Stimulated activated CD8-positive, alpha-beta memory T cell treated with anti-CD3 and anti-CD28 coated beads, Interleukin-12 subunit alpha, Interleukin-12 subunit beta, amount 100 ng/mL, for 24 hours (primary cell): ENCODE results near the gene SHROOM1.

Source experiments
- DNase-seq: peaks from one replicate; pipeline ENCODE4 v3.0.0-alpha.2; 2020; ENCODE audit errors: extremely low read depth

Gene SHROOM1

GRCh38 chr5:132776938-132777208 is 53.6 kb downstream of the SHROOM1 start:
- DNase-seq, result no peak

DNA sequence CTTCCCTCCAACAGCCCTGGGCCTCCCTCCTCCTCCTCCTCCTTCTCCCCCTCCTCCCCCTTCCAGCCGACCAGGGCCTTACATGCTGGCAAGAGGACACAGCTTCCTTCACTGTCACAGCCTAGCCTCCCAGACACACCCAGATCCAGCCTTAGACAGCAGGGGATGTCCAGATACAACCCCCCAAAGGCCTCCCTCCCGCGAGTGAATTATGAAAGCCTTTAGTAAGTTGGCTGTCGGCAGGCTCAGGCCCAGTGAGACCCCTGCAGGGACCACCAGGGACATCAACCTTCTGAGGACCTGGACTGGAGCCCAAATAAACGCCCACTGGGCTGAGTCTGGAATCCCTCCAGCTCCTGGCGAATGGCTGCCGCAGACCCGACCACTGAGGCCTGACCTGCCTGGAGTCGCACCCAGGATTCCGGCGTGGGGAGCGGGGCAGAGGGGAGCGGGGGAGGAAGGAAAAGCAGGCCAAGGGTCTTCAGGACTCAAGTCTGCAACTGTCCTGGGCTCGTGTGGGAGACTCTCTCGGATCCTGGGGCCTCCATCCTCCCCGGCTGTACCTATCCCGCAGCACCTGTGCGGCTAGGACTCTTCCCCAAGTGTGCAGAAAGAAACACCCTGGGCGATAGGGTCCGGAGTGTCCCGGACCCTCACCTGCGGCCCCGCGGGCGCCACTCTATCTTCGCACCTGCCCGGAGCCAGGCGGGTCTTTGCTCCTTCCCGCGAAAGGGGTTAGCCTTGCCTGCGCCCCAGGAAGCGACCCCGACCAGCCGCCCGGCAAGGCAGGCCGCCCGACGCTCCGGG is 54.1 kb downstream of the SHROOM1 start:
- DNase-seq, result no peak

DNA sequence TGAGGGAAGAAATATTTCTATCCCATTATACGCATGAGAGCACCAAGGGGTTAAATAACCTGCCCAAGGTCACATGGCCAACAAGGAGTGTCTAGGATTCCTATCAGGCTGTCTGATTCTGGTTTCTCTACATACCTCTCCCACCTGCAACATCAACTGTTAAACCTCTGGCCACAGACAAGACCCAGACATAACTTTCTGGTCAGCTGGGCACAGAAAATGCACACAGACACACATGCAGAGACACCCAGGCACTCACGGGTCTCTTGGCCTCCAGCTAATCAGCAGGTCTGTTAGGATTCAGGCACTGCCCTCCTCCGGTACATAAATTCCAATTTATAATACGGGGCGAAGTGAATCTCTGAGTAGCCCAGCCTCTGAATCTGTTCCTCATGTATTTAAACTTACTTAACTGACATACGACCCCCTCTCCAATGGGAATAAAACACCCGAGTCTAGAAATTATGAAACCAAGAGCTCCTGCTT is 54.9 kb downstream of the SHROOM1 start:
- DNase-seq, result no peak

DNA sequence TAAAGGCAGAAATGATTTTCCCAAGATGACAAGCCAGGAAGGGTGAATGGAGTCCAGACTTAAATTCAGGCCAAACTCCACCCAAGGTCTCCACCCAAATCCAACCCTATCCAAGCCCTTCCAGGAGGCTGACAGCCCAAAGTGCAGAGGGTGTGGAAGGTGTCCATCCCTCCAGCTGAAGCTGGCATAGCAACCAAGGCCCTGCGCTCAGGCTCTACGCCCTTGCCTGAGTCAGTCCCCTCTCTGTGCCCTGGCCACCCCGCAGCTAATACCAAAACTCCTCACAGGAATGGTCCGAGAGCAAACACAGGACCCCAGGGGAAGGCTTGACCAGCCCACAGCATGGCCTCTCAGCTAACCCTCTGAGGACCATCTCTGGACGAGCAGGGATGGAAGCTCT is 55.6 kb downstream of the SHROOM1 start:
- no peak for DNase-seq

GRCh38 chr5:132774406-132774805 is 56.0 kb downstream of the SHROOM1 start:
- no peak for DNase-seq

- no peak for DNase-seq
These were observed 56.7 kb downstream of the SHROOM1 start for GRCh38 chr5:132773601-132774355.

DNA sequence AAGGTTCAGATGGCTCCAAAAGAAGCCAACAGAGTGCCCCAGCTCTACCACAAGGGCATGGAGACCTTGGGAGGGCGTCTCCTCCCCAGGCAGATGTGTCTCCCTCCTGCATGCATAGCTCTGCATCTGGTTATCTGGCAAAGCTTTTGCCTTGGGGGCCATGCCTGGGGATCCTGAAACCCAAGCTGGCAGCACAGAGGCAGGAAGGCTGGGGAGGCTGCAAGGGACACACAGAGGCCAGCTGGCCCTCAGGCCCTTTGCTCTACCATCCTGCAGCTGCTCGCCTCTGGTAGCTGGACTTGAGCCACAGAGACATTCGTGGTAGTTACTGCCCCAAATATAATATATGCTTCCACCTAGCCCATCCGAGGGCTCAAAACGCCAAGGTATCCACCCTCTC is 57.3 kb downstream of the SHROOM1 start:
- no peak for DNase-seq

DNA sequence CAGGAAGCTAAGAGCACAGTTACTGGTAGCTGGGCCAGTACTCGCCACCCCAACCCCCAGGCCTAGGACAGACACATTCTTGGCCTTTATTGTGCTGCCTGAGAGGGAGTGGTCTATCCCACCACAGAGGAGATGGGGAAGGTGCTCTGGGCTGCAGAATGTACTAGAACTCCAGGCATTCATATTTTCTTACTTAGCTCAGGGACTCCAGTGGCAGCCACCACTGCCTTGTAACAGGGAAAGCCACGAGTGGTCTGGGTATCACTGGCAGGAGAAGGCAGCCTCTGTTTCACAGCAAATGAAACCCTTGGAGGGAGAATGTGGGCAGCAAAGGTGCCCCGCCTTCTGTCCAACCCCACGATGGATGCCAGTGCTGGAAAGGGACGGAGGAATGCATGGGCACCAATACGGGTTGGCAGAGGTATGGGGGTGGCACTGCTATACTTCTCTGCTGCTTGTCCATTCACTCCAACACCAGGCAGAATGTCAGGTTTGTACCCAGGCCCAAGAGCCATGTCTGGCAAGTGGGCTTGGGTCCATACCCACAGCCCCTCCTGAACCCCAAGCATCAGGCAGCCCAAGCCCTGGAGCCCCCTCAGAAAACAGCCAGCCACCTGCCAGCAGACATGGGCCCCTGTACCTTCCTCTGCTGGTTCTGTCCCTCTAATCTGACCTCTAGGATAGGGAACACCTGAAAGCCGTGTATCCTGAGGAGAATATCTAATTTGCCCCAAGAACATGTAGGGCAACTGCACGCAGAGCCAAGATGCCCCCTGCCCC is 58.0 kb downstream of the SHROOM1 start:
- no peak for DNase-seq
